Measurements from ENCODE around the gene PLXNA4. TPM values are rescaled to one million over a fixed set of nuclear protein-coding genes. Genes with fewer than 3 reads are reported as not detected.
"Not testable (repeated sequence)": the region's sequence is repeated elsewhere in the genome, so short reads cannot be mapped to it uniquely, and the experiment has no call there.

Gene PLXNA4
- total and polyA plus RNA-seq, 11 donors, result 1.8 to 22.1 (median 10.5) TPM

DNA sequence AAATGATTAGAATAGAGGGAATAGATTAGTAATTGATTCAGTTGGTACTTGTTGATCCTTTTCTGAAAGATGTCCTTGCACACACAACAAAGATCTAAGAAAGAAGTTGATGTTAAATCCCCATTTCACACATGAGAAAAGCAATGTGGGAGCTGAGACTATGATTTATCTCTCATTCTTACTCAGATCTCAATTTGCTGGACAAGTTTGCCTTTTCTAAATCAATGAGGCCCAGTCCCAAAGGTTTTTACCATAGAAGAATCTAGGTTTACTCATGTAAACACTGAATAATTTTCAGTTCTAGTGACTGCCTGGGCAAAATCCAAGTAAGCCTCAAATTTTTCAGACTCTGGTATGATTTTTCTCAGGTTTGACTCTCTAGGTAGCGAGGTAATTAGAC is 25.5 kb upstream of the PLXNA4 start:
- intact Hi-C loops (cut with DNase I), result no loop called here
- no peak for TF ChIP-seq POLR2A (IDR thresholded peaks at IDR 0.05)
- no peak for TF ChIP-seq CTCF (IDR thresholded peaks at IDR 0.05)

GRCh38 chr7:132596588-132596987 is 20.3 kb upstream of the PLXNA4 start:
- TF ChIP-seq CTCF (IDR thresholded peaks at IDR 0.05) (no peak), POLR2A (IDR thresholded peaks at IDR 0.05) (no peak)
- DNase-seq (no peak), ATAC-seq (no peak)
- intact Hi-C loops (cut with DNase I), result no loop called here
- H3K4me3 ChIP-seq, result no peak overlapping the region
- no peaks in the 10 kb centered on the region for H3K4me1 ChIP-seq
- no peak overlapping the region for H3K27ac ChIP-seq
- no peaks in the 10 kb centered on the region for H3K9me3 ChIP-seq
- H3K27me3 ChIP-seq, result peaks cover 0 to 14% (median 0%) of the 10 kb centered on the region in 9 donors
- WGBS, 4 donors, result 92 to 98% (median 95%) methylated on average over 1 of the region's 1 CpG
- H3K36me3 ChIP-seq, result no peaks in the 10 kb centered on the region

More for the DNA sequence above, 25.5 kb upstream of the PLXNA4 start:
- Histone ChIP-seq H3K36me3 (no peaks in the 10 kb centered on the region), H3K4me3 (no peak overlapping the region), H3K9me3 (no peaks in the 10 kb centered on the region), H3K27me3 (no peaks in the 10 kb centered on the region), H3K4me1 (no peaks in the 10 kb centered on the region), H3K27ac (no peak overlapping the region)
- ATAC-seq (no peak), DNase-seq (no peak)
- 62 to 86% (median 69%) methylated on average over 1 of the region's 1 CpG for WGBS, 4 donors

GRCh38 chr7:132594741-132595140 is 18.5 kb upstream of the PLXNA4 start:
- DNase-seq; H3K9me3 ChIP-seq; ATAC-seq; H3K27ac ChIP-seq; H3K4me3 ChIP-seq; H3K36me3 ChIP-seq; intact Hi-C loops (cut with DNase I); H3K4me1 ChIP-seq: not testable (repeated sequence)
- H3K27me3 ChIP-seq, result peaks cover 0 to 14% (median 0%) of the 10 kb centered on the region in 9 donors
- WGBS, 4 donors, result 87 to 93% (median 90%) methylated on average over 2 of the region's 2 CpGs

DNA sequence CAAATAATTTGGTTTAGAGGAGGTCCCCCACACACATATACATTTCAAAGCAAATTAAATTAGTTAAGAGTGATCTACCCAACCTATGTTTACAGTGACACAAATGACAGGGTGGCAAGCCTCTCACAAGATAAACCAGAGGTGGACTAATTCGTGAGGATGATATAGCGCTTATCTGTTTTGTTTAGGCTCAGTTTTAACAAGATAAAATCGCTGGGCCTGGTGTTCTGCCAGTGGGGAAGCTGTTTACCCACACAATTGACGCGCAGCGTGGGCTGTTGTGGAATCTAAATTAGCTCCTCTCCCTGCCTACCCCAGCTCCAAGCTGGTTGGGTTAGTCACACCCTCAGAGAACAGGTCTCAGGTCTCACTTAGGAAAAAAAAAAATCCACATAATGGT is 16.7 kb upstream of the PLXNA4 start:
- TF ChIP-seq CTCF (IDR thresholded peaks at IDR 0.05) (no peak), POLR2A (IDR thresholded peaks at IDR 0.05) (no peak)
- Histone ChIP-seq H3K4me1 (no peaks in the 10 kb centered on the region), H3K4me3 (no peak overlapping the region), H3K36me3 (no peaks in the 10 kb centered on the region), H3K9me3 (no peaks in the 10 kb centered on the region), H3K27me3 (peaks cover 0 to 14% (median 0%) of the 10 kb centered on the region in 9 donors), H3K27ac (no peak overlapping the region)
- WGBS, 4 donors, result 38 to 47% (median 45%) methylated on average over 6 of the region's 6 CpGs
- intact Hi-C loops (cut with DNase I), result no loop called here
- DNase-seq (no peak), ATAC-seq (no peak)

DNA sequence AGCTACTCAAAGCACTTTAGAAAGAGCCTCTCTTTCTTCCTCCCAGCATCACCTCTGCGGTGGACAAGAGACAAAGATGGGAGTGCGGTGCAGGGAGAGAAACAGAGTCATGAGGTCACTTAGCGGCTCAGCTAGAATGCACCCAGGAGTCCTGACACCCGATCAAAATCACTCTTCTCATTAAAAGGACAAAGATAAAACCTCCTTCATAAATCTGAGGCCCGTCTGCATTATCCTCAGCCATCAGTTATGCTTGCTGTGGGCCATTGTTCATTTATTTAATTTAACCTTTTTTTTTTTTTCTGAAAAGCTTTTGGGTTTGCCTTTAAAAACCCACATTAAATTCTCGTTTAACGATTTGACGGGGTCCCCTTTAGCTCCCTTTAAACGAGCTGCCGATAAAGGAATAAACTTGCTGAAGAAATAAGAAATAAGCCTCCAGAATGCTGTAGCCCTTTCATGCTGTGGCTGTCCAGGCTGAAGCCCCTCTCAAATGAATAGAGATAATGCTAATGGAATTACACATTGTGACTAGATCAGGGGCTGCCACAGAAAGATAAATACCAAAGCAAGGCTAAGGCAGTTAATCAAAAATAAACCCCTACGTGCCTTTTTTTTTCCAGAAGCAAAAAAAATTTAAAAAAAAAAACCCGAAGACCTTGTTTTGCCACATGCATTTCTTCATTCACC is 16.1 kb upstream of the PLXNA4 start:
- TF ChIP-seq POLR2A (IDR thresholded peaks at IDR 0.05) (no peak), CTCF (IDR thresholded peaks at IDR 0.05) (no peak)
- DNase-seq (no peak), ATAC-seq (no peak)
- no peak overlapping the region for H3K4me3 ChIP-seq
- H3K9me3 ChIP-seq, result no peaks in the 10 kb centered on the region
- no peaks in the 10 kb centered on the region for H3K36me3 ChIP-seq
- no peaks in the 10 kb centered on the region for H3K4me1 ChIP-seq
- peaks cover 0 to 14% (median 0%) of the 10 kb centered on the region in 9 donors for H3K27me3 ChIP-seq
- intact Hi-C loops (cut with DNase I), result no loop called here
- WGBS, 4 donors, result 70 to 74% (median 72%) methylated on average over 12 of the region's 12 CpGs
- no peak overlapping the region for H3K27ac ChIP-seq
